Breast epithelium (tissue), 4 donors: Measurements from ENCODE around the gene LIPA. TPM values are rescaled to one million over a fixed set of nuclear protein-coding genes. Genes with fewer than 3 reads are reported as not detected.

Experiments
- DNase-seq, 2 donors: peaks; one replicate each; pipeline ENCODE4 v3.0.0-alpha.2; 2019; ENCODE audit warnings: low spot score in 2 of 2
- H3K27ac ChIP-seq, 2 donors: fragments of 200-600 bp; sonication (generic) in 1 of 2; one replicate each; pipeline ENCODE4 v1.5.1; 2016 to 2019; ENCODE audit warnings: mild to moderate bottlenecking in 1 of 2
- H3K27me3 ChIP-seq, 2 donors: fragments of 200-600 bp; sonication (generic) in 1 of 2; one replicate each; pipeline versions ENCODE4 v1.5.1 to v1.6.0; 2017 to 2019; ENCODE audit warnings: control low read depth in 1 of 2, mild to moderate bottlenecking in 1 of 2
- H3K36me3 ChIP-seq: fragments of 200-600 bp; one replicate; pipeline ENCODE4 v1.5.1; 2019
- H3K4me1 ChIP-seq, 2 donors: fragments of 200-600 bp; sonication (generic); one replicate each; pipeline ENCODE4 v1.5.1; 2016 to 2019; ENCODE audit warnings: control low read depth in 1 of 2
- H3K4me3 ChIP-seq, 3 donors: fragments of 200-600 bp; sonication (generic); 1 replicate in 2 of 3; 2 replicates in 1 of 3; pipeline ENCODE4 v1.5.1; 2016 to 2019; ENCODE audit warnings: mild to moderate bottlenecking in 3 of 3, moderate library complexity in 2 of 3
- H3K9me3 ChIP-seq, 2 donors: fragments of 200-600 bp; sonication (generic) in 1 of 2; one replicate each; pipeline ENCODE4 v1.5.1; 2016 to 2019; ENCODE audit warnings: control low read depth in 1 of 2
- CTCF ChIP-seq, 3 donors: fragments of 450-650 bp; IDR thresholded peaks; one replicate each; pipeline ENCODE4 v1.5.1; 2016 to 2017; ENCODE audit warnings: antibody characterized with exemption in 3 of 3, mild to moderate bottlenecking in 3 of 3, moderate library complexity in 3 of 3
- POLR2A ChIP-seq: fragments of 450-650 bp; IDR thresholded peaks from one replicate; pipeline ENCODE4 v1.6.1; 2016; ENCODE audit warnings: antibody characterized with exemption, mild to moderate bottlenecking, moderate library complexity
- POLR2AphosphoS5 ChIP-seq, 3 donors: sonication (generic); formaldehyde crosslinking; IDR thresholded peaks; one replicate each; pipeline ENCODE4 v1.6.1; 2017; ENCODE audit warnings: antibody characterized with exemption in 3 of 3
- intact Hi-C: fragments of 100-400 bp; cut with DNase I; formaldehyde crosslinking; loops from one replicate; pipeline ENCODE4 v1.15.1; 2023; ENCODE audit warnings: low total_unique reads
- total RNA-seq, 3 donors: library from RNA; depleted of rRNA; stranded (reverse); fragments of >200 nt; gene quantifications; one replicate each; pipeline ENCODE4 v1.1.0, GENCODE V29; 2016

LIPA gene
- total RNA-seq, 3 donors from 2014 or later: 44.9 to 90.7 (median 67.2) TPM

GRCh38 chr10:89185658-89186057 is 65.9 kb downstream of the LIPA start:
- DNase-seq: no peak
- peaks cover 0 to 3% of the 10 kb centered on the region in 2 donors for H3K9me3 ChIP-seq

GRCh38 chr10:89184638-89185037 is 66.9 kb downstream of the LIPA start:
- intact Hi-C loops: no loop called here
- Histone ChIP-seq H3K9me3 (peaks cover 0 to 7% of the 10 kb centered on the region in 2 donors), H3K4me3 (no peak overlapping the region), H3K4me1 (no peaks in the 10 kb centered on the region), H3K36me3 (no peaks in the 10 kb centered on the region), H3K27me3 (no peaks in the 10 kb centered on the region), H3K27ac (no peak overlapping the region)
- no peak for DNase-seq
- TF ChIP-seq POLR2A (no peak), POLR2AphosphoS5 (IDR thresholded peaks at IDR 0.05) (no peak), CTCF (IDR thresholded peaks at IDR 0.05) (no peak)

More at GRCh38 chr10:89185658-89186057, 65.9 kb downstream of the LIPA start:
- TF ChIP-seq CTCF (IDR thresholded peaks at IDR 0.05) (no peak), POLR2A (no peak), POLR2AphosphoS5 (IDR thresholded peaks at IDR 0.05) (no peak)
- intact Hi-C loops: no loop called here
- H3K27ac ChIP-seq: no peak overlapping the region
- no peaks in the 10 kb centered on the region for H3K4me1 ChIP-seq
- no peaks in the 10 kb centered on the region for H3K27me3 ChIP-seq
- no peaks in the 10 kb centered on the region for H3K36me3 ChIP-seq
- no peak overlapping the region for H3K4me3 ChIP-seq

- Histone ChIP-seq H3K27me3 (no peaks in the 10 kb centered on the region), H3K9me3 (peaks cover 0 to 7% of the 10 kb centered on the region in 2 donors), H3K27ac (no peak overlapping the region), H3K4me3 (no peak overlapping the region), H3K4me1 (no peaks in the 10 kb centered on the region), H3K36me3 (no peaks in the 10 kb centered on the region)
- no peak for DNase-seq
- TF ChIP-seq CTCF (IDR thresholded peaks at IDR 0.05): no peak
- no peak for TF ChIP-seq POLR2A
- no peak for TF ChIP-seq POLR2AphosphoS5 (IDR thresholded peaks at IDR 0.05)
- intact Hi-C loops: no loop called here
Measured at GRCh38 chr10:89183571-89183970, 68.0 kb downstream of the LIPA start.

- no peaks in the 10 kb centered on the region for H3K36me3 ChIP-seq
- no peak for TF ChIP-seq POLR2A
- TF ChIP-seq CTCF (IDR thresholded peaks at IDR 0.05): no peak
- no peak for TF ChIP-seq POLR2AphosphoS5 (IDR thresholded peaks at IDR 0.05)
- H3K9me3 ChIP-seq: peaks cover 0 to 7% of the 10 kb centered on the region in 2 donors
- no peaks in the 10 kb centered on the region for H3K27me3 ChIP-seq
- no peak overlapping the region for H3K27ac ChIP-seq
- H3K4me3 ChIP-seq: no peak overlapping the region
- no peak for DNase-seq
- no peaks in the 10 kb centered on the region for H3K4me1 ChIP-seq
- intact Hi-C loops: no loop called here
Measured at GRCh38 chr10:89182894-89183293, 68.7 kb downstream of the LIPA start.

GRCh38 chr10:89175816-89176215 is 75.8 kb downstream of the LIPA start:
- intact Hi-C loops: loop anchor here (10.0 kb wide), 1 partner anchor 1659 kb away; no protein-coding TSS in a partner anchor
- no peak overlapping the region for H3K4me3 ChIP-seq
- no peaks in the 10 kb centered on the region for H3K4me1 ChIP-seq
- no peaks in the 10 kb centered on the region for H3K36me3 ChIP-seq
- H3K27me3 ChIP-seq: no peaks in the 10 kb centered on the region
- H3K27ac ChIP-seq: no peak overlapping the region
- DNase-seq: no peak
- no peak for TF ChIP-seq POLR2AphosphoS5 (IDR thresholded peaks at IDR 0.05)
- TF ChIP-seq POLR2A: no peak
- no peak for TF ChIP-seq CTCF (IDR thresholded peaks at IDR 0.05)
- peaks cover 0 to 5% of the 10 kb centered on the region in 2 donors for H3K9me3 ChIP-seq
